DMS114 treated with DMSO at 0.1 percent for 48 hours (cell line): ENCODE data around the gene NCOA3.
"Not testable (repeated sequence)": the region's sequence is repeated elsewhere in the genome, so short reads cannot be mapped to it uniquely, and the experiment has no call there.

Experiments used
- DNase-seq: peaks from one replicate; lab custom pipeline; 2025; ENCODE audit not compliant: unreplicated experiment; lab: John Stamatoyannopoulos, UW

NCOA3 gene

GRCh38 chr20:47561603-47562583 is 60.2 kb downstream of the NCOA3 start:
- no peak for DNase-seq

GRCh38 chr20:47566269-47566668 is 64.6 kb downstream of the NCOA3 start:
- DNase-seq = no peak

GRCh38 chr20:47568019-47568418 is 66.3 kb downstream of the NCOA3 start:
- no peak for DNase-seq

GRCh38 chr20:47568837-47569410 is 67.2 kb downstream of the NCOA3 start:
- DNase-seq = no peak

GRCh38 chr20:47571426-47571825 is 69.7 kb downstream of the NCOA3 start:
- no peak for DNase-seq

- DNase-seq = no peak
Observed at GRCh38 chr20:47572105-47572729, 70.5 kb downstream of the NCOA3 start.

- DNase-seq = no peak
Observed at GRCh38 chr20:47573559-47573958, 71.9 kb downstream of the NCOA3 start.

- DNase-seq = no peak
Observed at GRCh38 chr20:47574616-47575364, 73.1 kb downstream of the NCOA3 start.

GRCh38 chr20:47576516-47577033 is 74.9 kb downstream of the NCOA3 start:
- no peak for DNase-seq

GRCh38 chr20:47577314-47577713 is 75.6 kb downstream of the NCOA3 start:
- DNase-seq = no peak

- no peak for DNase-seq
Observed at GRCh38 chr20:47578543-47578942, 76.9 kb downstream of the NCOA3 start.

GRCh38 chr20:47580686-47581085 is 79.0 kb downstream of the NCOA3 start:
- DNase-seq = not testable (repeated sequence)

GRCh38 chr20:47581090-47581489 is 79.4 kb downstream of the NCOA3 start:
- no peak for DNase-seq

- DNase-seq = no peak
Observed at GRCh38 chr20:47583551-47583950, 81.9 kb downstream of the NCOA3 start.

- DNase-seq = no peak
Observed at GRCh38 chr20:47585087-47585747, 83.5 kb downstream of the NCOA3 start.

- no peak for DNase-seq
Observed at GRCh38 chr20:47586649-47587294, 85.1 kb downstream of the NCOA3 start.

- no peak for DNase-seq
Observed at GRCh38 chr20:47588158-47588557, 86.5 kb downstream of the NCOA3 start.

GRCh38 chr20:47591231-47591630 is 89.5 kb downstream of the NCOA3 start:
- DNase-seq = no peak

GRCh38 chr20:47594157-47594556 is 92.5 kb downstream of the NCOA3 start:
- DNase-seq = no peak

GRCh38 chr20:47595138-47595537 is 93.5 kb downstream of the NCOA3 start:
- DNase-seq = not testable (repeated sequence)
